ENCODE results near the gene TMEM204.

TMEM204 gene

GRCh38 chr16:1523581-1524245 lies 9.8 kb upstream of the TMEM204 start:
- DNase-seq: no peak

- DNase-seq: no peak
Measured at GRCh38 chr16:1524366-1524765, 9.1 kb upstream of the TMEM204 start.

DNA sequence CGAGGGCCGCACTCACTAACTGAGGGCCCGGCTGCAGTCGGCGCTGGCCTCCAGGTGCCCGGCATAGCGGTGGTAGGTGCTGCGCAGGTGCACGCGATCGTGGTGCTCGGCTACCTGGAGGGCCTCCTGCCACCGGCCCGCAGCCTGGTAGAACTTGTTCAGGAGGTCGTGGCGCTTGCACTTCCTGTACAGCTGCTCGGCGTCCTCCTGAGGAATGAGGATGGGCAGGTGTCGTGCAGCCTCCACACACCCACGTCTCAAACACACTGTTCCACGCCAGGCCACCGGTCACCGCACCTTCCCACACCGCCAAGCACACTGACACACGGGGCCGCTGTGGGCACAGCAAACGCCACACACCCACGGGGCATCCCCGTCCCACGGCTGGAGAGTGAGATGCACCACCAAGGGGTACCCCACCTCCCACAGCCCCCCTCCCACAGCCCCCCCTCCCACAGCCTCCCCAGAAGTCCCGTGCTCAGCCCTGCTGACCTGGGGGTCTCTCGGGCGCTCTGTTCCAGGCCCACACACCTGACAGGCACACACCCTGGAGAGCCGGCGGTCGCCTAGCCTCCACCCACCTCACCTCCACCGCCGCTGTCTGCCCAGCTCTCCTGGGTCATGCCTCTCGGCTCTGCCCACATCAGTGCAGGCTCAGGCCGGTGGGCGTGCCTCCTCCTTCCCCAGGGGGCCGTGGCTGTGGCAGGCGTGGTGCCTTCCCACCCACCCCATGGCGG lies 7.4 kb upstream of the TMEM204 start:
- no peak for DNase-seq

GRCh38 chr16:1526608-1527555 lies 6.6 kb upstream of the TMEM204 start:
- no peak for DNase-seq

DNA sequence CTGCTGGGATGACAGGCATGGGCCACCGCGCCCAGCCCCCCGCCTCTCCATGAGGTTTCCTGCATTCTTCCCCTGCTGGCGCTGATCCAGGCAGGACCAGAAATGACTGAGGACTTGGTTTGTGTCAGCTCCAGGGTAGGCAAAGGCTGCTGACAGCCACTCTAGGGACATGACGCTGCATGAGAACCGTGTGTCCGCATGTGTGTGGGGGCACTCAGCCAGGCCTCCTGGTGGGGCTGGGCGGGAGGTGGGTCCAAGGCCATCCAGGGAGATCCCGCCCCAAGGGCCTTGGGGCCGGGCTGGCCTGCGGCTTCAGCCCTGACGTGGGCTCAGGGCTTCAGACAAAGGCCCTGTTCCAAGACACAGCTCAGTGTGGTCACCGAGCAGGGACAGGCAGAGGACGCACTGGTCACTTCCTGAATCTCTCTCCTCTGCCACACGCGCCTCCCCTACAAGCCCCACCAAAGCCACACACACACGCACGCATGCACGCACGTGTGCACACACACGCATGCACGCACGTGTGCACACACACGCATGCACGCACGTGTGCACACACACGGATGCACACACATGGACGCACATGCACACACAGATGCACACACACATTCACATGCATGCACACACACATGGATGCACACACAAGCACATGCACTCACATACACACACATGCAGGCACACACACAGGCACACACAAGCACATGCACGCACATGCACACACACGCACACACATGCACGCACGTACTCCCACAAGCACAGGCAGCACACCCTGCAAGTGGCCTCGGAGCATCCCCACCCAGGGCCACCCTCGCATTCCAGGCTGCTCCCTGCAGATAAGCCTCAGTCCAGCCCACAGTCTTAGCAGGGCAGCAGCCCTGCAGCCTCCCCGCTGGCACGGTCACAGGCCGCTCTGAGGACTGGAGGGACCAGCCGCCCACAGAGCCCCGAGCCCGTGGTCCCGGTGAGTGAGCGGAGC lies 5.3 kb upstream of the TMEM204 start:
- no peak for DNase-seq

- no peak for DNase-seq
Measured at GRCh38 chr16:1528921-1529537, 4.4 kb upstream of the TMEM204 start.

GRCh38 chr16:1530349-1530882 lies 3.0 kb upstream of the TMEM204 start:
- no peak for DNase-seq

DNA sequence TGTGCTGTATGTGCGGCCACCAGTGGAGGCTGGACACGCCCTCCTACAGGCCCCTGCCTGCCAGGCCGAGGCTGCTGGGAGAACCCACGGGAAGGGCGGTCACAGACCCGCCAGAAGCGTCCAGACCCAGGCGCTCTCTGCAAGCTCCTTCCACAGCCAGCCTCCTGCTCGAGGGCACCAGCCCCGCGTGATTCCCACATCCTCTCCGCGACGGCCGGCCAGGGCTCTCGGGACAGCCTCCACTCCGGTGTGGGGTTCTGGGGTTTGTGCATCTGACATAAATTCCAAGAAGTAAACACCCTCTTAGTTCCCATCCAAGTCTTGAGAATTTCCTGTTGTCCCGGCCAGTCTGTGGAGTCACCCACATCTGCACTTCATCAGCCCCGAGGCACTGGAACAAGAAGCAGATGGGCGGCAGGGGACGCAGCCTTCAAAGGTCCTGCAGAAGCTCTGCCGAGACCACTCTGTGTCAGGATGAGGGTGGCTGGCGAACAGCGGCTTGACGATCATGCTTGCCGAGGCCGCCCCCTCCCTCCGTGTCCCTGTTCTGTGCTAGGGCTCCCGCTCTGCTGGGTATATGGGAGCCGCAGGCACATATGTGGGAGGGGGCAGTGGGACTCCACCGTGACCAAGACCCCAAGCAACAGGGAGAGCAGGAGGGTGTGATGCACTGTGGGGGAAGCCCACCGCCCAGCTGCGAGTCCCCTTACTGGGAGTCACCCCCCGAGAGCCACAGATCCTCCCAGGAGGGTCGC lies 2.4 kb upstream of the TMEM204 start:
- no peak for DNase-seq

DNA sequence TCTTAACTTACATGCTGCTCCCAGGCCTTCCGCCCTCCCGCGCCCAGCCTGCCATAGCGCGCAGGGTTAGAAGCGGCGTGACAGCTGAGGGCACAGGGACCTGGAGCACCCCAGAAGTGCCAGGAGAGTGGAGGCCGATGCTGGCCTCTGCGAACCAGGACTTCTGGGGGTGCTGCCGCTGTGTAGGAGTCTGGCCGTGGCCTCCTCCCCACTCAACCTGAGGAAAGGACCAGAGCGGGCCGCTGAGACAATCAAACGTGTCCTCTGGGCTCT lies 1.9 kb upstream of the TMEM204 start:
- no peak for DNase-seq

DNA sequence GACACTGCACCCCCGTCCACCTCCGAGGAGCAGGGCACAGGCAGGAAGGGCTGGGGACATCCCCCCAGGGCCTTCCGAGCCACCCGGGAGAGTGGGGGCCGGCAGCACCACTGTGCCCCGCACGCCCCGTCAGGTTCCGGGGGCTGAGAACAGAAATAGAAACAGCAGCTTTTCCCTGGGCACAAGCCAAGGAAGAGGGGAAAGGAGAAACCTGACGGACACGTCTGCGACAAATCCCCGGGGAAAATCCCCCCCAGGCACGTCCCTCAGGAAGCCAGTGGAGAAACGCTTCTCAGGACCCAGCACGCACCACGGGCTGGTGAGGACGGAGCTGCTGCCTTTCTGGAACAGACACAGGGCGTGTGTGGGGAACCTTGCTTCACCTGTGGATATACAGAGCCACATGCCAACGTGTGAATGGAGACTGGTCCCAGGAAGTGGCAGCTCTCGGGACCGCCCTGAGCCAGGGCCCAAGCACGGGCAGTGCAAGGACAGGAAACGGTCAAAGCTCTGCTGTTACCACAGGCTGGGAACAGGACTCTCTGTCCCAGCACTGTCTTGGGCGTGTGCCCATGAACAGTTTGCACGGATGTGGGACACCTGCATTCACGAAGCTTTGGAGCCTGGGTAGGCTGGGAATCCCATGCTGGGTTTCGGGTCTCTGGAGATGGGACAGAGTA lies 1.2 kb upstream of the TMEM204 start:
- DNase-seq: no peak

DNA sequence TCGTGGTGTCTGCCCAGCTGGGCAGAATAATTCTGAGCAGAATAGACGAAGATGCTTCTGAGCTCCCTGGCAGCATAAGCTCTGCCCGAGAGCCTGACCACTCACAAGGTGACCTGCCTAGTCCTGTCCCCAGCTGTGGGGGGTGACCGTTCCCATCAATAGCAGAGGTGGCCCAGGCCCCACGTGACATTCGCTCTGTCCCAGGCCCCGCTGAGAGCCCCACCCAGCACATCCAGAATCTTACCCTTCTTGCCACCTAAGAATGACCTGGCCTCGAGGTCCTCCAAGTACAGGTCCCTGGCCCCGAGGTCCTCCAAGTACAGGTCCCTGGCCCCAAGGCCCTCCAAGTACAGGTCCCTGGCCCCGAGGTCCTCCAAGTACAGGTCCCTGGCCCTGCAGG lies 695 bp upstream of the TMEM204 start:
- no peak for DNase-seq

DNA sequence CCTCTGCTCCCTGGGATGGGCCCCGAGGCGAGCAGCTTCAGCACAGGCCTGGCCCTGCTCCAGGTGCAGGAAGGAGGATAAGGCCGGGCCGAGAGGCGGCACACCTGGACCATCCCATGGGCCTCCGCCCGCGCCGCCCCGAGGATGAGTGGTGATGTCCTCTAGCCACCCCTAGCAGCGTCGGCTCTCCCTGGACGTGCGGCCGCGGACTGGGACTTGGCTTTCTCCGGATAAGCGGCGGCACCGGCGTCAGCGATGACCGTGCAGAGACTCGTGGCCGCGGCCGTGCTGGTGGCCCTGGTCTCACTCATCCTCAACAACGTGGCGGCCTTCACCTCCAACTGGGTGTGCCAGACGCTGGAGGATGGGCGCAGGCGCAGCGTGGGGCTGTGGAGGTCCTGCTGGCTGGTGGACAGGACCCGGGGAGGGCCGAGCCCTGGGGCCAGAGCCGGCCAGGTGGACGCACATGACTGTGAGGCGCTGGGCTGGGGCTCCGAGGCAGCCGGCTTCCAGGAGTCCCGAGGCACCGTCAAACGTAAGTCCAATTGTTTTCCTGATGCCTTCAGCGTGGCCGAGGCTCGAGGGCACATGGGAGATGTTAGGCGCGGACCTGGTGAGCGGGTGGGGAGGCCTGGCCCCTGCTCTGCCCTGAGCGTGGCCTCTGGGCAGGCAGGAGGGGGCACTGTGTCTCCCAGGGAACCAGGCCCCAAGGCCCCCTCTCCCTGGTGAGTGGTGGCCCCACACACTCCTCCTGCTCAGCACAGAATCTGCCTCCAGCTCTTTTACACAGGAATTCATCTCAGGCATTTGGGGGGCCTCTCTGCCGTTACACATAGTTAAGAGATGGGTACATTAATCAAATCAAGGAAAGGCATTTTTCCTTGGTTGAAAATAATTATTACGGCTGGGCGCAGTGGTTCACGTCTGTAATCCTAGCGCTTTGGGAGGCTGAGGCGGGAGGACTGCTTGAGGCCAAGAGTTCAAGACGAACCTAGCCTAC lies 855 bp downstream of the TMEM204 start:
- no peak for DNase-seq

DNA sequence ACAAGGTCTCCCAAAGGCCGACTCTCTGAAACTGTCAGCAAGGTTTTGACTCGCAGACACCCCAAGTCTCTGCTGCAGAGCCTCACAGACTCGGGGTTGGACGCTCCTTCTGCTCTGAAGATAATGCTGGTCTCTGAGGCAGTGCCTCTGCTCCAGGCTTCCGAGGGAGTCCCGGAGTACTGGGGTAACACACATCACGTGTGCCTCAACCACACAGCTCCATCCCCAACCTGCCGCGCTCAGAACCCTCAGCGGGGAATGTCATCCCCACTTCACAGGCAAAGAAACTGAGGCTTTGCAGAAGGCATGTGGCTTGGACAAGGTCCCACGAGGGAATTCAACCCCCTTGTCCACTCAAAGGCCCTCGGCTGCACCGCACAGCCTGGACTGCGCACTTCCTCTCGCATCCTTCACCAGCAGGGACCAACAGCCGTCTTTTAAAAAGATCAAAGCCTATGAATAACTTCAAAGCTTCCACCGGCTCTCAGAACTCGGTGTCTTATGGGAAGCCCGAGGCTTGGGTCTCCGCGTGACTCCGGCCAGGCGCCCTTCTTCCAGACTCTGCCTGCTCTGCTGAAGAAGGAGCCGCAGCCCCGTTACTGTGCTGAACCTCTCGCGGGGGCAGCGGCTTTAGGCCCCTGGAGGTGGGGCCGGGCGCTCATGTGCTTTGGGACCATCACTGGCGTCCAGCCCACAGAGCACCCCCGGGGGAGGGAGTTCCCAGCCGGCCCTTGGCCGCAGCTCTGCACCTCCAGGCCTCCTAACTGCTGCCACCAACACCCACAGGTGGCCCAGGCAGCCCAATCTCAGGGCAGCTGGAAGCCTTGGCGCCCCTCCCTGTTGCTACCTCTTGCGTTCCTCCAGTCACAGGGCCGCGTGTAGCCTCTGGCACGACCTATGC lies 2.2 kb downstream of the TMEM204 start:
- DNase-seq: no peak

DNA sequence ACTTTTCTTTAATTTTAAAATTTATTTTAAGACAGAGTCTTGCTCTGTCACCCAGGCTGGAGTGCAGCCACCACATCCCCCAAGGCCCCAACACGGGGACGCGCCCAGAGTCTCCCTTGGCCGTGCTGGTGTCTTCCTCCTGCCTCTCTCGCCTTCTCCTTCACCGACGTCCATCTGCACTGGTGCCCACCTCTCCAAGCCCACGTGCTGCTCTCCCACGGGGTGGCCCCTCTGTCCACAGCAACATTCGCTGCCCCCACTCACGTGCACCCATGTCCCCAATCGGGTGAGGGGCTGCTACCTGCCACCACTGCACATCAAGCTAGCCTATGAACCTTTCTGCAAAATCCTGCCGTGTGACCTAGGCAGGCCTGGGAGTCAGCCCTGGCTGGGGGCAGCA lies 3.1 kb downstream of the TMEM204 start:
- no peak for DNase-seq

DNA sequence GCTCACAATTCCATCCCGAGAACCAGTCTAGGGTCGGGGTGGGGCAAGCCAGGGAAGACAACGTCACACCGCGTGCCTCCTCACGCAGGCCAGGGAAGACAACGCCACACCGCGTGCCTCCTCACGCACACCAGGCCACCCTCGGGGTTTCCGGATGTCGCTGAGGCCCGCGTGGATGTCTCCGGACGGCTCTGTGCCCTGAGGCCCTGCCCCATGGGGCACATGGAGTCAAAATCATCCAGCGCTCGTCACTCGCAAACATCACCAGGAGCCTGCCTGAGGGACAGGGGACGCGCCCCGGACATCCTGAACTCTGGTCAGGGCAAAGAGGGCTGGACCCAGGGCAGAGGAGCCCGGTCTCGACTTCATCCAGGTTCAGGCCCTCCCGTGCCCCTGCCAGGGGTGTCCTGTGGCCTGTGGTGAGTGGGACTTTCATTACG lies 3.7 kb downstream of the TMEM204 start:
- DNase-seq: no peak

DNA sequence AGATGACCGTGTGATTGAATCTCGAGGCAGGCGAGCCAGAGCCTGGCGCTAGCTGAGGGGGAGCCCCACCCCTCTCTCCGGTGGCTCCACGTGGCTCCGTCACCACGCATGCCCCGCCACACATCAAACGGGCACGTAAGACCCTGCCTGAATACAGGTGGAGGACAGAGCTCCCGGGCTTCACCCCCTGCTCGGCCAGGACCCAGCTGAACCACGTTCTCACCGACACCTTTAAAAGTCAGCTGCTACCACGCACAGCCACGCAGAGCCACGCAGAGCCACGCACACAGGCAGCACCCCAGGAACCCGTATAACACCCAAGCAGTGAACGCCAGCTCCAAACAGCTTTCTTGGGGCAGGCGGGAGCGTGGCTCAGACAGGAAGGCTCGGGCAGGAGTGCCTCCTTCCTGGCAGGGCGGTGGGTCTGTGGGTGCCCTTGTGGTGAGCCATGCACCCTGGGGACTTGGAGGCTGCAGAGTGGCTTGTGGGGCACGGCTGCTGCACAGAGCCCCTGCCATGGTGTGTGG lies 4.4 kb downstream of the TMEM204 start:
- DNase-seq: no peak

DNA sequence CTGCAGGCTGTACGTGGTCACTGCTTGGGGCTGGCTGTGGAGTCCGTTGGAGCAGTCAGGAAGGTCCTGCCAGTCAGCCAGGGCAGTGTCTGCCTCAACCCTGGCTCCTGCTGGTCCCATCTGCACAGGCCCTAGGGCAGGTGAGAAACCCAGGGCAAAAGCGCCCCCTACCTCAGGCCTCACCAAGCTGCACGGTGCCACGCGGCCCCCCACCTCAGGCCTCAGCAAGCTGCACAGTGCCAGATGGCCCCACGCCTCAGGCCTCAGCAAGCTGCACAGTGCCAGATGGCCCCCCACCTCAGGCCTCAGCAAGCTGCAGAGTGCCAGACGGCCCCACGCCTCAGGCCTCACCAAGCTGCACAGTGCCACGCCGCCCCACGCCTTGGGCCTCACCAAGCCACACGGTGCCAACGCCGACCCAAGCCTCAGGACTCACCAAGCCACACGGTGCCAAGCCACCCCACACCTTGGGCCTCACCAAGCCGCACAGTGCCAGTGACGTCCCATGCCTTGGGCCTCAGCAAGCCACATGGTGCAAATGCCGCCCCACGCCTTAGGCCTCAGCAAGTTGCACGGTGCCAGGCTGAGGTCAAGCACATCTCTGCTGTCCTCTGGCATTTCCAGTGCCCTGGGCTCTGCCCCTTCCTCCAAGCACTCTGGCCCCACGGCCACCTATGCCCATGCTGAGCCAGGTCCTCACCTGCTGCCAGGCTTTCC lies 5.5 kb downstream of the TMEM204 start:
- DNase-seq: no peak
